Common myeloid progenitor, CD34-positive (primary cell): Measurements from ENCODE around the gene XKRX.
A peak's percentile ranks its signal among the peaks of the same experiment; 100 is the strongest.

Experiments
- CTCF ChIA-PET: fragments of 350-600 bp; sonication (Branson Sonifier 250); formaldehyde crosslinking; loops from one replicate; lab custom pipeline; 2021; ENCODE audit warnings: antibody characterized with exemption; lab: Charles Lee
- POLR2A ChIA-PET: fragments of 350-600 bp; sonication (Branson Sonifier 250); formaldehyde crosslinking; loops from one replicate; lab custom pipeline; 2021; ENCODE audit warnings: antibody characterized with exemption; lab: Charles Lee
- DNase-seq, 3 donors: peaks; one replicate each; pipeline versions ENCODE4 v3.0.0 to v3.0.0-alpha.2; 2013
- H3K27ac ChIP-seq, 2 experiments: 1 replicate in 1 of 2; 2 replicates in 1 of 2; pipeline ENCODE4 v1.7.0; 2013; ENCODE audit warnings: inconsistent platforms in 2 of 2, low read length in 2 of 2, mild to moderate bottlenecking in 2 of 2, low read depth in 1 of 2, moderate library complexity in 1 of 2; ENCODE audit not compliant: severe bottlenecking in 2 of 2, insufficient read depth in 1 of 2, poor library complexity in 1 of 2
- H3K27me3 ChIP-seq, 5 experiments: replicated peaks in 2 of 5; 1 replicate in 3 of 5; 2 replicates in 2 of 5; pipeline versions ENCODE4 v1.6.1 to v1.7.0; 2013; ENCODE audit warnings: low read length in 4 of 5, mild to moderate bottlenecking in 2 of 5, moderate library complexity in 2 of 5, inconsistent platforms in 1 of 5; ENCODE audit not compliant: insufficient read depth in 5 of 5, control insufficient read depth in 4 of 5
- H3K36me3 ChIP-seq, 4 experiments: 1 replicate in 2 of 4; 2 replicates in 2 of 4; pipeline versions ENCODE4 v1.6.1 to v1.7.0; 2013; ENCODE audit warnings: low read length in 3 of 4, control low read depth in 1 of 4, mild to moderate bottlenecking in 1 of 4; ENCODE audit not compliant: control insufficient read depth in 4 of 4, insufficient read depth in 4 of 4
- H3K4me1 ChIP-seq, 4 experiments: 1 replicate in 3 of 4; 2 replicates in 1 of 4; pipeline versions ENCODE4 v1.6.1 to v1.7.1; 2013; ENCODE audit warnings: low read length in 3 of 4, mild to moderate bottlenecking in 3 of 4, control low read depth in 1 of 4, inconsistent platforms in 1 of 4, moderate library complexity in 1 of 4; ENCODE audit not compliant: control insufficient read depth in 4 of 4, insufficient read depth in 4 of 4; ENCODE audit errors: control extremely low read depth in 1 of 4
- H3K4me3 ChIP-seq, 7 experiments: 1 replicate in 4 of 7; 2 replicates in 3 of 7; pipeline versions ENCODE4 v1.5.1 to v1.7.0; 2013; ENCODE audit warnings: mild to moderate bottlenecking in 7 of 7, low read length in 6 of 7, moderate library complexity in 6 of 7, inconsistent platforms in 2 of 7, low read depth in 2 of 7, control low read depth in 1 of 7; ENCODE audit not compliant: insufficient read depth in 4 of 7, control insufficient read depth in 1 of 7; ENCODE audit errors: extremely low read depth in 1 of 7
- H3K9me3 ChIP-seq, 5 experiments: 1 replicate in 4 of 5; 2 replicates in 1 of 5; pipeline versions ENCODE4 v1.6.1 to v1.7.1; 2013; ENCODE audit warnings: low read length in 4 of 5, mild to moderate bottlenecking in 2 of 5, inconsistent platforms in 1 of 5, low read depth in 1 of 5, moderate library complexity in 1 of 5; ENCODE audit not compliant: control insufficient read depth in 4 of 5, insufficient read depth in 2 of 5; ENCODE audit errors: control extremely low read depth in 1 of 5
- WGBS: methylation state at CpG from one replicate; pipeline ENCODE4 v1.1.5; 2013; ENCODE audit not compliant: insufficient coverage; 5-methylcytosine and 5-hydroxymethylcytosine counted together

XKRX gene

GRCh38 chrX:100904433-100904832 is 24.3 kb downstream of the XKRX start:
- no peaks in the 10 kb centered on the region for H3K4me1 ChIP-seq
- CTCF ChIA-PET: no interaction called here
- H3K9me3 ChIP-seq: no peaks in the 10 kb centered on the region
- H3K27ac ChIP-seq: no peak overlapping the region
- no peaks in the 10 kb centered on the region for H3K36me3 ChIP-seq
- 73% methylated on average over 1 of the region's 2 CpGs for WGBS
- peaks cover 0 to 2% (median 0%) of the 10 kb centered on the region in 5 experiments for H3K27me3 ChIP-seq
- POLR2A ChIA-PET: no interaction called here
- no peak overlapping the region for H3K4me3 ChIP-seq
- DNase-seq: no peak

DNA sequence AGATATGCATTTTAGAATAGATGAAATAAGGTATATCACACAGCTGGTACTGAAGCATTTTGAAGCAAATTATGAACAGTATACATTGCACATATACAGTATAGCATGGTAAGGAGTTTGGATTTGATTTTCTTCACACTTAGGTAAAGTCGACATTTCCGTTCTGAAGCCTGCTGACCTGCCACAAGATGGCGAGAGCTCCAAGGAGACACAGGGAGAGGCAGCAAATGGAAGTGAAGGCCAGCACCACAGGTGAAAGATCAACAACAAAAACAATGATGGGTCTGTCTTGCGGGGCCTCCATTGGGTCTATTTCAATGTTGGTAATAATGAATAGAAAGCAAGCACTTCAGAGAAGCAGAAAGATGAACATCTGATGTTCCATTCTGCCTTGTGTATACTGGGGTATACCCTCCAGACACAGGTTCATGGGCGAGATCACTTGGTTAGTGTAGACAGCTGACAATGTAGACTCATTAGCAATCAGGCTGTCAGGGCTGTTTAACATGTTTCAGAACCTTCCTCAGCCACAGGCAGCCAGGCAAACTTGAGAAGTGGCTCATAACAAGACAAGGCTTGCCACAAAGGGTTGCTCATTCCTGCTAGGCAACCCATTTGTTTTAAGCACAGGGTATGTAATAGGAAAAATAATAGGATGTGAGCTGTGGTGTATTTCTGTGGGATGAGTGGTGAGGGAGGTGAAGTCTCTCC is 33.2 kb downstream of the XKRX start:
- CTCF ChIA-PET: interaction anchor here (0.9 kb wide), 1 partner anchor 391 kb away, joined by 3 read pairs; no protein-coding TSS in a partner anchor
- 46% methylated on average over 5 of the region's 5 CpGs for WGBS

GRCh38 chrX:100883654-100884053 is 45.1 kb downstream of the XKRX start:
- Histone ChIP-seq H3K27ac (no peak overlapping the region), H3K36me3 (no peaks in the 10 kb centered on the region), H3K4me1 (no peaks in the 10 kb centered on the region), H3K4me3 (no peak overlapping the region), H3K27me3 (no peaks in the 10 kb centered on the region), H3K9me3 (no peaks in the 10 kb centered on the region)
- POLR2A ChIA-PET: no interaction called here
- CTCF ChIA-PET: interaction anchor here (0.6 kb wide), 1 partner anchor 406 kb away, joined by 3 read pairs; no protein-coding TSS in a partner anchor
- no peak for DNase-seq
- WGBS: 83% methylated on average over 1 of the region's 4 CpGs

More for the DNA sequence above, 33.2 kb downstream of the XKRX start:
- no peaks in the 10 kb centered on the region for H3K27me3 ChIP-seq
- H3K36me3 ChIP-seq: no peaks in the 10 kb centered on the region
- H3K4me3 ChIP-seq: no peak overlapping the region
- H3K27ac ChIP-seq: no peak overlapping the region
- no peaks in the 10 kb centered on the region for H3K9me3 ChIP-seq
- DNase-seq: peak; percentile 8 to 33 (median 25)
- no peaks in the 10 kb centered on the region for H3K4me1 ChIP-seq
- POLR2A ChIA-PET: no interaction called here

DNA sequence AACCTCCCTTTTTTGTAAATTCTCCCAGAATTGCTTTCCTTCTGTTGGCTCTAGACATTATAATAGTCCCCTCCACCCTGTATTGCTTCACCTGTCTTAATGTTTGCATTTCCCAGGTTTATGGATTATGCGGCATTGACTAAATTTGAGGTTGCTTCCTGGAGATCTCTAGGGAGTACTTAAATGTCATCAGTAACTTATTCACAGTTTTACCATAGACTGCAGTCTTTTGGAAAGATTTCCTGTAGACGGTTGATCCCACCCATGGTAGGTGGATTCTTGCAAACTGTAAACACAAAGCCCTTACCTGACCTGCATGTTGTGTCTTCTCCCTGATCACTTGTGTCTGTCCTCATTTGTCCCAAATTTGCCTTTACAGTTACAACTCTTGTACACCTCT is 48.3 kb downstream of the XKRX start:
- H3K4me1 ChIP-seq: no peaks in the 10 kb centered on the region
- WGBS: 80% methylated on average over 1 of the region's 2 CpGs
- H3K36me3 ChIP-seq: no peaks in the 10 kb centered on the region
- ChIA-PET CTCF (no interaction called here), POLR2A (no interaction called here)
- no peak overlapping the region for H3K27ac ChIP-seq
- H3K4me3 ChIP-seq: no peak overlapping the region
- no peaks in the 10 kb centered on the region for H3K9me3 ChIP-seq
- H3K27me3 ChIP-seq: no peaks in the 10 kb centered on the region
- no peak for DNase-seq

DNA sequence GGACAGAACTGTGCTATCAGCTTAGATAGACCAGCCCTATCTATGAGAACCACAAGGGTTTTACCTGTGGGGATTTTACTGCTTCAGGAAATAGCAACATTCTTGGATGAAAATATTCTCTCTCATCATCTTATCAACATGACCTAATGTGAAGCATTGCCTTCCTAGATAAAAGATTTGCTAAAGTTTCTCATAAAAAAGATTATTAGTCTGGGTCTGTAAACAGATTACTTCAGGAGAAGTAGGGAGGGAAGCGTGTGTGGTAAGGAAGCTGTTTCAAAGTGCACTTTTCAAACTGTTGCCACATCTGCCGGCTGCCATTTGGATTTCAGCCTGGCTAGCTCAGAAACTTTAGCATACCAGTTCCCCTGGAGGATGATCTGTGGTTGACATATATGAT is 54.4 kb downstream of the XKRX start, which contains the start of gene NOX1:
Gene NOX1, minus strand, starts transcription at position 35 of the 400 bp plus-strand sequence. CDS start 220 bp downstream, outside the sequence.
- CTCF ChIA-PET: no interaction called here
- POLR2A ChIA-PET: no interaction called here
- 65% methylated on average over 2 of the region's 2 CpGs for WGBS
- Histone ChIP-seq H3K27me3 (peaks cover 0 to 4% (median 0%) of the 10 kb centered on the region in 5 experiments), H3K9me3 (no peaks in the 10 kb centered on the region), H3K4me1 (no peaks in the 10 kb centered on the region), H3K4me3 (no peak within 1 kb of the TSS), H3K27ac (no peak within 1 kb of the TSS), H3K36me3 (no peaks in the 10 kb centered on the region)
- no peak for DNase-seq

DNA sequence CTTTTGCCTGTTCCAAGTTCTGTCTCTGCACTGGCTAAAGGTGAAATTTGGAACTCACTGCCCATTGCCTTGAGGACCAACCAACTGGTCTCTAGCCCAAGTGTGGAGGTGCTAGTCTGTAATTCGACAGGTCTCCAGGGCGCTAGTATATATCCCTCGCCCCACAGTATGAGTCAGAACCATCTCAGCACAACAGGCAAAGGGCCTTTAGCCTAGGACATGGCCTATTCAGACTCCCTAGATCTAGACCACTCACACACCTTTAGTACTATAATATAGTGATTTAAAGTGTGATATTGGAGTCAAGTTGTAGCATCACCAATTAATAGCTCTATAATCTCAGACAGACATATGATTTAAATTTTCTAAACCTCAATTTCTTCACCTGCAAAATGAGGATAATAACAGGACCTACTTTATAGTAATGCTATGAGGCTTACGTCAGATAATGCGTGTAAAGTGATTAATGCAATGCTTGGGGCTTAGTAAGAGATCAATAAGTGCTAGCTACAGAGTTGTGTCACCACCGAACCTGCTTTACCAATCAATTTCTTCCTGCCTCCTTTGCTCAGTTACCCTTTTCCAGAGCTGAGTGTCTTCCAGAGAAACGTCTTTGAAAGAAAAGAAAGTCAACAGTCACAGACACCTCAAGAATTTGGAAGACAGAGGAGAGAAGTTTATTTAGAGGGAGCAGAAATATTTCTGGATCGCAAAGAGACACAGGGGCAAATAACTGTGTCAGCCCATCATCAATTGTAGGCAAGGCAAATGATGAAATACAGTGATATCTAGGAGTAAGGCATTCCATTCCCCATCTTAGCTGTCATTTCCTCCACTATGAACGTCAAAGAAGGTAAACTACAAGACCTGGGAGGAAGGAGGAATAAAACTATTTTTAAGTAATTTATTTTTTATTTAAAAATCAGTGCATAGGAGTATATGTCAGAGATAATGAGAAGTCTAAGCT is 56.8 kb downstream of the XKRX start:
- no peak for DNase-seq
- ChIA-PET POLR2A (no interaction called here), CTCF (no interaction called here)
- 90% methylated on average over 3 of the region's 9 CpGs for WGBS
- Histone ChIP-seq H3K36me3 (no peaks in the 10 kb centered on the region), H3K27me3 (peaks cover 0 to 4% (median 0%) of the 10 kb centered on the region in 5 experiments), H3K27ac (no peak overlapping the region), H3K9me3 (no peaks in the 10 kb centered on the region), H3K4me1 (no peaks in the 10 kb centered on the region), H3K4me3 (no peak overlapping the region)
